A549 treated with CORT108297 at 1 μM for 4 hours (cell line): Measurements from ENCODE around the gene TEKTIP1. TPM values are rescaled to one million over a fixed set of nuclear protein-coding genes. Genes with fewer than 3 reads are reported as not detected.

ENCODE experiments used
- total RNA-seq: library from RNA; stranded (reverse); fragments of 200-300 nt; extraction: Qiagen RNA extraction; gene quantifications from 5 replicates; pipeline ENCODE4 v1.2.3, GENCODE V29; 2022

TEKTIP1 gene
- 0.21 TPM in 1 of 5 replicates, not detected in the others for total RNA-seq

DNA sequence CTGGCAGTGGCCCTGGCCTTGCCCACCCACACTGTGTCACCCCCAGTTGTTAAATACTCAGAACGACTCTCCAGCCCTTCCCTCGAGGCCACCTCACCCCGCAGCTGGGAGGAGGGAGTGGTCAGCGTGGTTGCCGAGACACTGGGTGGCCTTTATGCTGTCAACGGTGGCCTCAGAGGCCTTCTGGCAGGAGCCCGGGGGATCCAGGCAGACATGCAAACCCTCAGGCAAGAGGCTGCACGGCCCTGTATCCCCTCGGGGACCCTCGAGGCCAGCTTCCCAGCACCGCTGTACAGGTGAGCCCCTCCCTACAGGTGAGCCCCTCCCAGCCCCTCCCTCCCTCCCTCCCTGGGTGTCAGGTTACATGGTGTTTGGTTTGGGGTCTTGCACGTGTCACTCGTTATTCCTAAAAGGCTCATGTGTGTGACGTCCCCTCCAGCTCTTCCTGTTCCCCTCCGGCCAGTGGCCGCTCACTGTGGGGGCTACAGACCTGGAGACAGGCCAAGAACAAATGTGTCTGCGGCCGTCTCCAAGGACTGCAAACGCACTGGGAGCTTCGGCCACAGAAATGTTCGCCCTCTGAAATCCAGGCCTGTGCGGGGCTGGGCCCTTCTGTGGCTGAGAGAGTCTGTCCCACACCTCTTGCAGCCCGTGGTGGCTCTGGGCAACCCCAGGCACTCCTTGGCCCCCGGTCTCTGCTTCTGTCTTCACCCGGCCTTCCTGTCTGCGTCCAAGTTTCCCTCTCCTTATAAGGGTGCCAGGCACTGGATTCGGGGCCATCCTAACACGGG, at the start of gene TEKTIP1:
Gene TEKTIP1 (plus strand): TSS at position 210 of the 791 bp plus-strand sequence. CDS start 4 bp downstream, at position 214.

DNA sequence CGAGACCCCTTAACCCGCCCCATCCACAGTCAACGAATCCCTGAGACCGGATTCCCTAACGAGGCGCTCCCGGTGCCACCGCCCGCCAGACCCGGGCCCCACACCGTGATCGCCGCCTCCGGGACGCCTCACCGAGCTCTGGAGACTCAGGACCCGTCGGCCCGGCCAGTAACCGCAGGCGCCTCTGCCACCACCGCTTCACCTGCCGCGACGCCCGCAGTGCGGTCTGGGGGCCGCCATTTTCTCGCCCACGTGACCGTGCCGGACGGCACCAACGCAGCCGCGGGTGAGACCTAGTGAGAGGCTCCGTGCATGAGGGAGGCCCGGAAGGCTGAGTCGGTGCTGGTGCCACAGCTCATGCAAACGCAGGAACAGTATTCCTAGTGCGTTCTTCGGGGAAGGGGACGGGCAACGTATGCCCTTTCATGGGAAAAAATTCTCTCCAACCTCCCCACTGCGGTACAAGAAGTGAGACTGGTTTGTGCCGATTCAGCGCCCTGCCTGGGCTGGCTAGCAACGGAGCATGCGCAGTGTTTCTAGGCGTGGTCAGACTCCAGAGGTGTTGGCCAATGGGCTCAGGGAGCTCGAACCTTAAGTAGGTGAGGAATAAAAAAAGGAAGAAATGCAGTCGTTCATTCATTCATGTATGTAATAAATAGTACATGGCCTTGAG, 38.4 kb upstream of the TEKTIP1 start, which contains the start of gene DOHH:
Gene DOHH (minus strand): TSS at position 246 of the 673 bp plus-strand sequence. CDS start 3,860 bp downstream, outside the sequence.

DNA sequence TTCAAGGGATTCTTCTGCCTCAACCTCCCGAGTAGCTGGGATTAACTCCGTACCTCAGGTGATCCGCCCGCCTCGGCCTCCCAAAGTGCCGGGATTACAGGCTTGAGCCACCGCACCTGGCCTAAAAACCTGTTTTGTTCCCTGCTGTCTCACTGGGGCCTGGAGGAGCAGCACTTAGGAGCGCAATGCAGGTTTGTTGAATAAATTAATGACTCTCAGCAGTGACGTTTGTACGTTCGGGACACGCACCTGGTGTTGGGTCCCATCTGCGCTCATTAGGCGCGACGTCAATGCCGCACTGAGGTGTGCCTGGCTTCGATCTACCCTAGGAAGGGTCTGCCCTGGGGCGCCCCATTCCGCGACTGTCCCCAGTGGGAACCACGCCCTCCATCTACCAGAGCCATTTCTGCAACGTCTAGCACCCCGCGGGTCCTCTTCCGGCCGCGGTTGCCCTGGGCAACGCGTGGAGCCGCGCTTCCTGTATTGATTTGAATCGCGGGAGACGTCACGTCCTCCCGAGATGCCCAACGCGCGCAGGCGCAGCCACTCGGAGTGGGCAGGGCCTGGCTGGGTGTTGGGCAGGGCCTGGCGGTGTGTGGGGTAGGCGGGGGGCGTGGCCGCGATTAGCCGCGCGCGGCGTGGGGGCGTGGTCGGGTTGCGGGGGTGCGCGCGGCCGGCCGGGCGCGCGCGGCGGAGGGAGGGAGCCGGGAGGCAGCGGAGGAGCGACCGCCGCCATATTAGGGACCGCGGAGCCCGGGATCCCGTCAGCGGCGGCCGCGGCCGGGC, 33.2 kb upstream of the TEKTIP1 start, which contains the start of gene FZR1:
Gene FZR1 (plus strand): TSS at position 714 of the 786 bp plus-strand sequence. CDS start 16,679 bp downstream, outside the sequence.

DNA sequence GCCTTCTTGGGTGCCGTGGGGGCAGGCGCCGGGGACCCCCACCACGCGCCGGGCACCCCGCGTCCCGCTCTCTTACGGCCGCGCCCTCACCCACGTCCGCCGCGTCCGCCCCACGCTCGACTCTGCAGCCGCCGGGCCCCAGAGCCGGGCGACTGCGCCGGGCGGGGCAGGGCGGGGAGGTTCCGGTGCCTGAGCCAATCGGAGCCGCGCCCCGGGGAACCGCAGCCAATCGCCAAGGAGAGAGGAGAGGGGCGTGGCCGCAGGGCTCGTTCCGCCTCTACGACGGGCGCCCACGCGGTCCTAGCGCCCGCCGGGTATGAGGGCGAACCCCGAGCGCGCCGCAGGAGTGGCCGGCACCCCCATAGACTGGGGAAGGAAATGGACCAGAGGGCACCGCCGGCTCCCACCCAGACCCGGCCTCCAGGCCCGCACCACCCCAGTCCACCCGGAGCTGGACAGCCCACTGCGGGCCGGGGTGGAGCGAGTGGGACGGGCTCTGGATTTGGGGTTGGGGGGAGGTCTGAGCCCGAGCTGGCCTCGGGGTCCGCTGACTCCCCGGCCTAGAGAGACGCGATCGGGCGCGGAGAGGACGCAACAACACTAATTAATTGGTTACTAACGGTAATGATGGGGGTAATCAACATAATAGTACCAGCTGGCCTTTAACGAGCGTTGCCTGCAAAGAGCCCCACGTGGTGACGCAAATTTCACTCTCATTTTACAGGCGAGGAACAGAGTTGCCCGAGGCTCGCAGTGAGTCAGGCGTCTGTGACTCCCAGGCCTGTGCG, 18.7 kb downstream of the TEKTIP1 start, which contains the start of gene MFSD12:
Gene MFSD12 (minus strand): TSS at position 126 of the 788 bp plus-strand sequence. CDS start 183 bp downstream, outside the sequence.

DNA sequence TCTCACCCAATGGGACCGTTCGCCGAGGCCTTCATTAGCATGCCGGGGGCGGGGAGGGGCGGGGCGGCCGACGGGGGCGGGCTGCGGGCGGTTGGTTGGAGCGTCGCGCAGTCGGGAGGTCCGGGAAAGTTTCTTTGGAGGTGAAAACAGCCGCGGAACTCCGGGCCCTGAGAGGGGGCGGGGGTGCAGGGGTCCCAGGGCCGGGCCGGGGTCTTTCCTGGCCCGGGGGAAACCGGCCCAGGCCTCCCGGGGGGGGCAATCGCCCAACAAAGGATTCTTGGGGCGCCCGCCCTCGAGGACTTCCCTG, 33.8 kb downstream of the TEKTIP1 start, which contains the start of gene HMG20B:
Gene HMG20B (plus strand): TSS at position 90 of the 307 bp plus-strand sequence. CDS start 366 bp downstream, outside the sequence.

DNA sequence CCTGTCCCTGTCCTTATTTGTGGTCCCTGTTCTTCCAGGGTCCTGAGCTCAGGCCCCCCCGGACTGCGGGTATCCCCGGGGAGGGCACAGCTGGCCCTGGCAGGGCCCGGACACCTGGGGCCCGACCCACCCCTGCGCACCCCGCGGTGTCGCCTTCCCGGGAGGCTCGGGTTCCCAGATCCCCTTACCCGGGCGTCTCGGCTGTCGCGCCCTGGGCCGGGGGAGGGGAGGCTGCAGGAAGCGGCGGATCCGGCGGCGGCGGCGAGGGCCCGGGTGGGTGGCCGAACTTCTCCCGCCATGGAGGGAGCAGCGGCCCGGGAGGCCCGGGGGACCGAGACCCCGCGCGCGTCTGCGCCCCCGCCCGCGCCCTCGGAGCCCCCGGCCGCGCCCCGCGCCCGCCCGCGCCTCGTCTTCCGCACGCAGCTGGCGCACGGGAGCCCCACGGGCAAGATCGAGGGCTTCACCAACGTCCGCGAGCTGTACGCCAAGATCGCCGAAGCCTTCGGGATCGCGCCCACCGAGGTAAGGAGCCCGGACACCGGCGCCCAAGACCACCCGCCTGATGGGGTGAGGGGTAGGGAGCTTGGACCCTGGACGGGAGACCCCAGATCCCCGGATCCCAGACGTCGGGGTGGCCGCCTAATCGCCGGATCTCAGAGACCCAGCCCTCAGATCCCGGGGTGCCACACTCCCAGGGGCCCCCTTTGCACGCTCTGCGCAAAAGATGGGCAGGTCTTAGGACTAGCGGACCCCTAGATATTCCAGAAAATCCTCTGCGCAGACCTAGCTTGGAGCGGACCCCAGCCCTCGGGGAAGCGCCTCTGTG, 46.5 kb downstream of the TEKTIP1 start, which contains the start of gene GIPC3:
Gene GIPC3 (plus strand): TSS at position 178 of the 826 bp plus-strand sequence. CDS start 120 bp downstream, at position 298.

Other genes starting within 250 kb of the TEKTIP1 start
- gene NFIC, start 172.6 kb upstream of the TEKTIP1 start, total RNA-seq, result 34.1 to 44.3 TPM (median 43.3 TPM) in 5 replicates
- 0.30 to 0.84 TPM (median 0.44 TPM) in 5 replicates for gene SMIM24, start 58.6 kb upstream of the TEKTIP1 start, total RNA-seq
- gene SMIM44, start 55.7 kb upstream of the TEKTIP1 start, total RNA-seq, result not detected in 5 replicates
- 12.5 to 21.9 TPM (median 19.4 TPM) in 5 replicates for gene DOHH, start 38.5 kb upstream of the TEKTIP1 start, total RNA-seq
- gene FZR1, start 32.9 kb upstream of the TEKTIP1 start, total RNA-seq, result 25.0 to 37.2 TPM (median 34.3 TPM) in 5 replicates
- 122 to 178 TPM (median 172 TPM) in 5 replicates for gene MFSD12, start 18.4 kb downstream of the TEKTIP1 start, total RNA-seq
- gene HMG20B, start 33.8 kb downstream of the TEKTIP1 start, total RNA-seq, result 44.7 to 72.4 TPM (median 69.9 TPM) in 5 replicates
- 0.17 to 0.25 TPM (median 0.23 TPM) in 5 replicates for gene GIPC3, start 46.3 kb downstream of the TEKTIP1 start, total RNA-seq
- 0.50 to 1.1 TPM (median 0.96 TPM) in 5 replicates for gene TBXA2R, start 67.7 kb downstream of the TEKTIP1 start, total RNA-seq
- 13.1 to 19.8 TPM (median 19.3 TPM) in 5 replicates for gene CACTIN, start 87.6 kb downstream of the TEKTIP1 start, total RNA-seq
- gene PIP5K1C, start 161.3 kb downstream of the TEKTIP1 start, total RNA-seq, result 9.7 to 13.8 TPM (median 12.6 TPM) in 5 replicates
- 0.29 to 0.53 TPM (median 0.33 TPM) in 5 replicates for gene TJP3, start 169.2 kb downstream of the TEKTIP1 start, total RNA-seq
- gene APBA3, start 222.5 kb downstream of the TEKTIP1 start, total RNA-seq, result 10.3 to 15.0 TPM (median 13.6 TPM) in 5 replicates
- gene MRPL54, start 223.5 kb downstream of the TEKTIP1 start, total RNA-seq, result 62.7 to 78.3 TPM (median 63.6 TPM) in 5 replicates
- gene RAX2, start 233.1 kb downstream of the TEKTIP1 start, total RNA-seq, result not detected in 5 replicates
- 1.3 to 1.9 TPM (median 1.4 TPM) in 5 replicates for gene MATK, start 247.2 kb downstream of the TEKTIP1 start, total RNA-seq